Measurements from ENCODE around the gene CAPN10. TPM values are rescaled to one million over a fixed set of nuclear protein-coding genes. Genes with fewer than 3 reads are reported as not detected.

CAPN10 gene
- total RNA-seq, 1 experiment from 2014 or later = 61.3 TPM

DNA sequence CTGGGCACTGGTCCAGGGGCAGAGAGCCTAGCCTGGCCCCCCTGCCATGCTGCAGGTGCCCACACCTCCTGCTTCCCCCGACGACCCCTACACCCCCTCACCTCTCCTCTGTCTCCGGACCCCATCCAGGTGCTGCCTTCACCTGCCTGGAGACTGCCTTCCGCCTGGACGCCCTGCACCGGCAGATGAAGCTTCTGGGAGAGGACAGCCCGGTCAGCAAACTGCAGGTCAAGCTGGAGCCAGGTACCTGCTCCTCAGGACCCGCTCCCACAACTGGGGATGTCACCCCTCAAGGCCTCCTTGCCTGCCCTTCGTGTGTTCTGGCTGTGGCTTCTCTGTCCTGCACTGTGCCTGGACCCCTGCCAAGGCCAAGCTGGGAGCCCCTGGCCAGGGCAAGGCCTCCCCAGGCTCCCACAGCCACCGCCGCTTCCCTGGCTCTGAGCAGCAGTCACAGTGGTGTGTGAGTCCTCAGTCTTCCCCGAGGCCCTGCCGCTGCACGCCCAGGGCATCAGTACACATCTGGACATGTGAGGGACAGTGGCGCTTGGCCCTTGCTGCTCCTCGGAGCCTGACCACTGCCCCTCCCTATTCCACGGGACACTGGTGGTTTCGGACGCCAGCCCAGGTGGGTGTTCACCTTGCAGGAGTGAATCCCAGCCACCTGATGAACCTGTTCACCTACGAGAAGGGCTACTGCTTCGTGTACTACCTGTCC lies 12.0 kb upstream of the CAPN10 start:
- POLR2A ChIA-PET = interaction anchor here (0.7 kb wide), 1 partner anchor 12 kb away, joined by 3 read pairs; the partner anchor contains the start of gene CAPN10
- H3K27ac Mint-ChIP-seq = no peak overlapping the region
- no peaks in the 10 kb centered on the region for H3K9me3 Mint-ChIP-seq
- TF ChIP-seq PRRX2 (CRISPR knock-in tag; IDR thresholded peaks at IDR 0.05) (no peak), SP1 (CRISPR knock-in tag; conservative IDR thresholded peaks at IDR 0.05) (no peak), NFE2L1 (CRISPR knock-in tag; IDR thresholded peaks at IDR 0.05) (no peak), ZNF396 (CRISPR knock-in tag; IDR thresholded peaks at IDR 0.05; ENCODE audit: borderline replicate concordance) (no peak), GRHL2 (CRISPR knock-in tag; IDR thresholded peaks at IDR 0.05; ENCODE audit: insufficient replicate concordance, severe bottlenecking) (no peak), ZNF219 (CRISPR knock-in tag; IDR thresholded peaks at IDR 0.05; ENCODE audit: borderline replicate concordance) (no peak)
- TF ChIP-seq, protein P1, sequence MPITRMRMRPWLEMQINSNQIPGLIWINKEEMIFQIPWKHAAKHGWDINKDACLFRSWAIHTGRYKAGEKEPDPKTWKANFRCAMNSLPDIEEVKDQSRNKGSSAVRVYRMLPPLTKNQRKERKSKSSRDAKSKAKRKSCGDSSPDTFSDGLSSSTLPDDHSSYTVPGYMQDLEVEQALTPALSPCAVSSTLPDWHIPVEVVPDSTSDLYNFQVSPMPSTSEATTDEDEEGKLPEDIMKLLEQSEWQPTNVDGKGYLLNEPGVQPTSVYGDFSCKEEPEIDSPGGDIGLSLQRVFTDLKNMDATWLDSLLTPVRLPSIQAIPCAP (CRISPR knock-in tag; IDR thresholded peaks at IDR 0.05) = no peak
- TF ChIP-seq, protein P2, sequence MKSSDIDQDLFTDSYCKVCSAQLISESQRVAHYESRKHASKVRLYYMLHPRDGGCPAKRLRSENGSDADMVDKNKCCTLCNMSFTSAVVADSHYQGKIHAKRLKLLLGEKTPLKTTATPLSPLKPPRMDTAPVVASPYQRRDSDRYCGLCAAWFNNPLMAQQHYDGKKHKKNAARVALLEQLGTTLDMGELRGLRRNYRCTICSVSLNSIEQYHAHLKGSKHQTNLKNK (CRISPR knock-in tag; IDR thresholded peaks at IDR 0.05) = no peak
- TF ChIP-seq, protein P3, sequence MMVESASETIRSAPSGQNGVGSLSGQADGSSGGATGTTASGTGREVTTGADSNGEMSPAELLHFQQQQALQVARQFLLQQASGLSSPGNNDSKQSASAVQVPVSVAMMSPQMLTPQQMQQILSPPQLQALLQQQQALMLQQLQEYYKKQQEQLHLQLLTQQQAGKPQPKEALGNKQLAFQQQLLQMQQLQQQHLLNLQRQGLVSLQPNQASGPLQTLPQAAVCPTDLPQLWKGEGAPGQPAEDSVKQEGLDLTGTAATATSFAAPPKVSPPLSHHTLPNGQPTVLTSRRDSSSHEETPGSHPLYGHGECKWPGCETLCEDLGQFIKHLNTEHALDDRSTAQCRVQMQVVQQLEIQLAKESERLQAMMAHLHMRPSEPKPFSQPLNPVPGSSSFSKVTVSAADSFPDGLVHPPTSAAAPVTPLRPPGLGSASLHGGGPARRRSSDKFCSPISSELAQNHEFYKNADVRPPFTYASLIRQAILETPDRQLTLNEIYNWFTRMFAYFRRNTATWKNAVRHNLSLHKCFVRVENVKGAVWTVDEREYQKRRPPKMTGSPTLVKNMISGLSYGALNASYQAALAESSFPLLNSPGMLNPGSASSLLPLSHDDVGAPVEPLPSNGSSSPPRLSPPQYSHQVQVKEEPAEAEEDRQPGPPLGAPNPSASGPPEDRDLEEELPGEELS (CRISPR knock-in tag; IDR thresholded peaks at IDR 0.05) = no peak
- TF ChIP-seq, protein P4, sequence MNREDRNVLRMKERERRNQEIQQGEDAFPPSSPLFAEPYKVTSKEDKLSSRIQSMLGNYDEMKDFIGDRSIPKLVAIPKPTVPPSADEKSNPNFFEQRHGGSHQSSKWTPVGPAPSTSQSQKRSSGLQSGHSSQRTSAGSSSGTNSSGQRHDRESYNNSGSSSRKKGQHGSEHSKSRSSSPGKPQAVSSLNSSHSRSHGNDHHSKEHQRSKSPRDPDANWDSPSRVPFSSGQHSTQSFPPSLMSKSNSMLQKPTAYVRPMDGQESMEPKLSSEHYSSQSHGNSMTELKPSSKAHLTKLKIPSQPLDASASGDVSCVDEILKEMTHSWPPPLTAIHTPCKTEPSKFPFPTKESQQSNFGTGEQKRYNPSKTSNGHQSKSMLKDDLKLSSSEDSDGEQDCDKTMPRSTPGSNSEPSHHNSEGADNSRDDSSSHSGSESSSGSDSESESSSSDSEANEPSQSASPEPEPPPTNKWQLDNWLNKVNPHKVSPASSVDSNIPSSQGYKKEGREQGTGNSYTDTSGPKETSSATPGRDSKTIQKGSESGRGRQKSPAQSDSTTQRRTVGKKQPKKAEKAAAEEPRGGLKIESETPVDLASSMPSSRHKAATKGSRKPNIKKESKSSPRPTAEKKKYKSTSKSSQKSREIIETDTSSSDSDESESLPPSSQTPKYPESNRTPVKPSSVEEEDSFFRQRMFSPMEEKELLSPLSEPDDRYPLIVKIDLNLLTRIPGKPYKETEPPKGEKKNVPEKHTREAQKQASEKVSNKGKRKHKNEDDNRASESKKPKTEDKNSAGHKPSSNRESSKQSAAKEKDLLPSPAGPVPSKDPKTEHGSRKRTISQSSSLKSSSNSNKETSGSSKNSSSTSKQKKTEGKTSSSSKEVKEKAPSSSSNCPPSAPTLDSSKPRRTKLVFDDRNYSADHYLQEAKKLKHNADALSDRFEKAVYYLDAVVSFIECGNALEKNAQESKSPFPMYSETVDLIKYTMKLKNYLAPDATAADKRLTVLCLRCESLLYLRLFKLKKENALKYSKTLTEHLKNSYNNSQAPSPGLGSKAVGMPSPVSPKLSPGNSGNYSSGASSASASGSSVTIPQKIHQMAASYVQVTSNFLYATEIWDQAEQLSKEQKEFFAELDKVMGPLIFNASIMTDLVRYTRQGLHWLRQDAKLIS (CRISPR knock-in tag; IDR thresholded peaks at IDR 0.05; ENCODE audit: borderline replicate concordance) = no peak
- TF ChIP-seq, protein P5, sequence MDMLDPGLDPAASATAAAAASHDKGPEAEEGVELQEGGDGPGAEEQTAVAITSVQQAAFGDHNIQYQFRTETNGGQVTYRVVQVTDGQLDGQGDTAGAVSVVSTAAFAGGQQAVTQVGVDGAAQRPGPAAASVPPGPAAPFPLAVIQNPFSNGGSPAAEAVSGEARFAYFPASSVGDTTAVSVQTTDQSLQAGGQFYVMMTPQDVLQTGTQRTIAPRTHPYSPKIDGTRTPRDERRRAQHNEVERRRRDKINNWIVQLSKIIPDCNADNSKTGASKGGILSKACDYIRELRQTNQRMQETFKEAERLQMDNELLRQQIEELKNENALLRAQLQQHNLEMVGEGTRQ (CRISPR knock-in tag; IDR thresholded peaks at IDR 0.05) = no peak
- CTCF ChIA-PET = interaction anchor here (1.4 kb wide), 1 partner anchor 60 kb away, joined by 4 read pairs; no protein-coding TSS in a partner anchor
- DNase-seq (ENCODE audit: low spot score) = no peak
- no peaks in the 10 kb centered on the region for H3K36me3 Mint-ChIP-seq
- no peak overlapping the region for H3K4me3 Mint-ChIP-seq
- peaks cover under 1% of the 10 kb centered on the region; the same call in 1 of the 2 replicates for H3K4me1 Mint-ChIP-seq
- no peak for ATAC-seq
- H3K27me3 Mint-ChIP-seq (ENCODE audit: low read depth) = peaks cover 7% of the 10 kb centered on the region

DNA sequence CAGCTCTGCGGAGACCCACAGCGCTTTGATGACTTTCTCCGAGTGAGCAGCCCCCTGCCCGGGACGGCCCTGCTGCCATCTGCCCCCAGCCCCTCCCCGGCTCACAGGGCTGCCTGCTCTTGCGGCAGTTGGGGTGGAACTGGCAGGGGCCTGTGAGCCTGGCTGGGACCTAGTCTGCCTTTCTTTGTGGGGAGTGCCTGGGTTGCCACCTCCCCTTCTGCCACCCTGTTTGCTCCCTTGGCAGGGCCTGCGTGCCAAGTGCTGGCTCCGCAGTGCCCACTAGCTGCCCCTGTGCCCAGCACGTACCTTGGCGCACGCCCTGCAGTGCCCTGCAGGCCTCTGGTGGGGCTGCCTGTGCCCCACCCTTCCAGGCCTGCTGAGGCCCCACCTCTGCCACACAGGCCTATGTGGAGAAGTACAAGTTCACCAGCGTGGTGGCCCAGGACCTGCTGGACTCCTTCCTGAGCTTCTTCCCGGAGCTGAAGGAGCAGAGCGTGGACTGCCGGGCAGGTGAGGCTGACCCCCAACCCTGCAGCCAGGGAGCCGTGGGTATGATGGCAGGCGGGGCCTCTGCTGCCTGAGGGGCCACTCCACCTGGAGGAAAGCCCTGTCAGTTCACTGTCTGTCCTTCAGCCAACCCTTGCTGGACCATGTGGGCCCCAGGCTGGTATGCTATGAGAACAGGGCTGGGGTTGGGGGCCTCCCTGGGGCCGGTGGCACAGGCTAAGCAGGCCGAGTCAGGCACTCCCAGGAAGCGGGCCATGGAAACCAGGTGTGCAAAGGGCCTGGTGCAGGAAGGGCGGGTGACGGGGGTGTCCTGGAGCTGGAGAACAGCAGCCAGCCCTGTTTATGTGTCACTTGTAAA lies 11.2 kb upstream of the CAPN10 start:
- Mint-ChIP-seq H3K4me1 (peaks cover 7% of the 10 kb centered on the region; the same call in 1 of the 2 replicates), H3K4me3 (no peak overlapping the region), H3K27me3 (ENCODE audit: low read depth) (no peaks in the 10 kb centered on the region; the same call in 1 of the 2 replicates), H3K36me3 (no peaks in the 10 kb centered on the region), H3K9me3 (no peaks in the 10 kb centered on the region), H3K27ac (no peak overlapping the region)
- ChIA-PET CTCF (interaction anchor here (1.9 kb wide), 1 partner anchor 11 kb away, joined by 4 read pairs; the partner anchor contains the start of gene CAPN10), POLR2A (no interaction called here)
- DNase-seq (ENCODE audit: low spot score) (no peak), ATAC-seq (no peak)
- no peak for TF ChIP-seq SMAD4 (CRISPR knock-in tag; IDR thresholded peaks at IDR 0.05)
- TF ChIP-seq HMGA2 (CRISPR knock-in tag; IDR thresholded peaks at IDR 0.05) = no peak
- no peak for TF ChIP-seq NFATC4 (CRISPR knock-in tag; IDR thresholded peaks at IDR 0.05)
- TF ChIP-seq GABPB1 (CRISPR knock-in tag; IDR thresholded peaks at IDR 0.05) = no peak
- TF ChIP-seq FOXP1 (CRISPR knock-in tag; IDR thresholded peaks at IDR 0.05; ENCODE audit: borderline replicate concordance) = no peak
- no peak for TF ChIP-seq RELA (CRISPR knock-in tag; IDR thresholded peaks at IDR 0.05; ENCODE audit: borderline replicate concordance)
- TF ChIP-seq, protein P3 (CRISPR knock-in tag; IDR thresholded peaks at IDR 0.05) = no peak
- TF ChIP-seq FOXJ3 (CRISPR knock-in tag; IDR thresholded peaks at IDR 0.05; ENCODE audit: borderline replicate concordance) = no peak
- TF ChIP-seq, protein P6, sequence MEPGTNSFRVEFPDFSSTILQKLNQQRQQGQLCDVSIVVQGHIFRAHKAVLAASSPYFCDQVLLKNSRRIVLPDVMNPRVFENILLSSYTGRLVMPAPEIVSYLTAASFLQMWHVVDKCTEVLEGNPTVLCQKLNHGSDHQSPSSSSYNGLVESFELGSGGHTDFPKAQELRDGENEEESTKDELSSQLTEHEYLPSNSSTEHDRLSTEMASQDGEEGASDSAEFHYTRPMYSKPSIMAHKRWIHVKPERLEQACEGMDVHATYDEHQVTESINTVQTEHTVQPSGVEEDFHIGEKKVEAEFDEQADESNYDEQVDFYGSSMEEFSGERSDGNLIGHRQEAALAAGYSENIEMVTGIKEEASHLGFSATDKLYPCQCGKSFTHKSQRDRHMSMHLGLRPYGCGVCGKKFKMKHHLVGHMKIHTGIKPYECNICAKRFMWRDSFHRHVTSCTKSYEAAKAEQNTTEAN (CRISPR knock-in tag; IDR thresholded peaks at IDR 0.05) = no peak
- no peak for TF ChIP-seq SOX15 (CRISPR knock-in tag; IDR thresholded peaks at IDR 0.05)
- TF ChIP-seq TEAD4 (CRISPR knock-in tag; IDR thresholded peaks at IDR 0.05) = no peak
- TF ChIP-seq ZNF138 (CRISPR knock-in tag; conservative IDR thresholded peaks at IDR 0.05) = no peak
